SU-DHL-6 (cell line): ENCODE data around the gene MEIS1.

Experiments
- H2AFZ ChIP-seq: fragments of 200-600 bp; sonication (generic); 2 replicates; pipeline ENCODE4 v1.6.1; 2014; ENCODE audit warnings: low read depth, mild to moderate bottlenecking, moderate library complexity, mixed read lengths, antibody characterized with exemption, low read length; ENCODE audit not compliant: severe bottlenecking
- H3F3A ChIP-seq: fragments of 200-600 bp; shearing (Covaris generic); 2 replicates; pipeline ENCODE4 v1.6.0; 2016; ENCODE audit warnings: antibody characterized with exemption, mild to moderate bottlenecking; ENCODE audit not compliant: insufficient read depth
- H3K27ac ChIP-seq: fragments of 200-600 bp; sonication (generic); 2 replicates; pipeline ENCODE4 v1.5.1; 2016; ENCODE audit warnings: low read depth, mild to moderate bottlenecking, low read length, moderate library complexity, mixed read lengths
- H3K27me3 ChIP-seq: fragments of 200-600 bp; sonication (generic), shearing (Covaris generic); 2 replicates; pipeline ENCODE4 v1.6.0; 2014; ENCODE audit warnings: mild to moderate bottlenecking, low read length
- H3K36me3 ChIP-seq: fragments of 200-600 bp; sonication (generic); 2 replicates; pipeline ENCODE4 v1.6.1; 2014; ENCODE audit warnings: mild to moderate bottlenecking, low read length, mixed read lengths
- H3K4me2 ChIP-seq: fragments of 300-600, 200-600 bp; shearing (Covaris generic), sonication (generic); 2 replicates; pipeline ENCODE4 v1.6.0; 2014; ENCODE audit warnings: low read length, low read depth, mild to moderate bottlenecking; ENCODE audit not compliant: poor library complexity, severe bottlenecking
- H3K4me3 ChIP-seq: fragments of 200-600 bp; sonication (generic); 2 replicates; pipeline ENCODE4 v1.5.1; 2014; ENCODE audit warnings: antibody characterized with exemption, low read length, mild to moderate bottlenecking, mixed read lengths; ENCODE audit not compliant: insufficient read depth, poor library complexity, severe bottlenecking
- H3K79me2 ChIP-seq: fragments of 200-600 bp; sonication (generic); 2 replicates; pipeline ENCODE4 v1.6.1; 2014; ENCODE audit warnings: mild to moderate bottlenecking, low read length, moderate library complexity; ENCODE audit not compliant: insufficient read depth
- H3K9ac ChIP-seq: fragments of 200-600 bp; sonication (generic); 2 replicates; pipeline ENCODE4 v1.7.0; 2014; ENCODE audit warnings: mild to moderate bottlenecking, low read length
- H3K9me2 ChIP-seq: fragments of 200-600 bp; sonication (generic); replicated peaks from 2 replicates; pipeline ENCODE4 v1.6.1; 2014; ENCODE audit warnings: low read length; ENCODE audit not compliant: insufficient read depth
- H3K9me3 ChIP-seq: fragments of 200-600 bp; sonication (generic); 2 replicates; pipeline ENCODE4 v1.6.1; 2014; ENCODE audit warnings: low read length, mixed read lengths; ENCODE audit not compliant: insufficient read depth
- H4K20me1 ChIP-seq: fragments of 200-600 bp; sonication (generic); 2 replicates; pipeline ENCODE4 v1.6.1; 2014; ENCODE audit warnings: low read depth, mild to moderate bottlenecking, antibody characterized with exemption, low read length, moderate library complexity, mixed read lengths
- CTCF ChIP-seq: fragments of 200-600 bp; sonication (generic); IDR thresholded peaks from one replicate; pipeline ENCODE4 v1.5.1; 2017; ENCODE audit warnings: antibody characterized with exemption, mild to moderate bottlenecking, low read length, moderate library complexity; ENCODE audit not compliant: insufficient read depth, poor library complexity, severe bottlenecking
- EZH2phosphoT487 ChIP-seq: fragments of 200-600 bp; sonication (generic), shearing (Covaris generic); conservative IDR thresholded peaks from 2 replicates; pipeline ENCODE4 v1.6.1; 2018; ENCODE audit warnings: mild to moderate bottlenecking, antibody characterized with exemption, low read length, moderate library complexity, mixed read lengths

Gene MEIS1

DNA sequence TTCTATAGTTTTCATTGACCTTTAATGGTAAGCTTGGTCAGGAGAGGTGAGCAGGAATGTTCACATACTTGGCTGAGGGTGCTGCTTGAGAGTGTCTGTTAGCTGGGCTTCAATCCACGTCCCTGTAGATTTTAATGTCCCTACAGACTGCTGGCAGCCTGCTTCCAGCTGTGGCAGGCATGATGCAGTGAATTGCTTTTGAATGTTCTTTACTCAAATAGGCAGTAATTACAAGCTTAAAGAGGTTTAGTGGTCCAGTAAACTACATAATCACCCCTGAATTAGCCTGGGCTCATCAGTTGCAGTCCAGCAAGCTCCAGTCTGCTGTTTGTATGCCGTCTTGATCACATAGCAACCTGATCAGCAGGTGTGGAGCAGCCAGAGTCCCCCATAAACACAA is 102.1 kb downstream of the MEIS1 start:
- no peak for TF ChIP-seq CTCF
- no peak for TF ChIP-seq EZH2phosphoT487
- Histone ChIP-seq H2AFZ (no peak overlapping the region), H3K27ac (no peak overlapping the region)

DNA sequence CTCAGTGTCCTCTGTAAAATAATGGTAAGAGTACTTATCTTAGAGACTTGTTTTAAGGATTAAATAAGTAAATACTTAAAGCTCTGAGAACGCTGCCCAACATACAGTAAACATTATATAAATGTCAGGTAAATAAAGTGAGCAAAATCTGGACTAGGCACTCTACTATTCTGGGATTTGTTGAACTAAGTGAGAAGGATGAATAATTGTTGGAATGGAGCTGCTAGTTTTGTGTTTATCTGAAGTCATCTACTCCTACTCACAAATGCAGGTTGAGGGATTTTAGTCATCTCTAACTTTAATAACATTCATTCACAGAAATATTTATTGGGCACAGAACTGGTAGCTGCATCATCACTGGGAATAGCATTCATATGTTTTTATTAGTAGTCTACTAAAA is 103.4 kb downstream of the MEIS1 start:
- H3K27ac ChIP-seq, result no peak overlapping the region
- no peaks in the 10 kb centered on the region for H3K27me3 ChIP-seq
- TF ChIP-seq EZH2phosphoT487, result no peak
- TF ChIP-seq CTCF, result no peak
- H3F3A ChIP-seq, result no peaks in the 10 kb centered on the region
- no peaks in the 10 kb centered on the region for H3K9me2 ChIP-seq
- H3K36me3 ChIP-seq, result no peaks in the 10 kb centered on the region
- H3K4me2 ChIP-seq, result no peak overlapping the region
- H2AFZ ChIP-seq, result no peak overlapping the region
- H4K20me1 ChIP-seq, result no peaks in the 10 kb centered on the region
- no peaks in the 10 kb centered on the region for H3K79me2 ChIP-seq
- no peak overlapping the region for H3K4me3 ChIP-seq
- H3K9ac ChIP-seq, result no peak overlapping the region
- H3K9me3 ChIP-seq, result no peaks in the 10 kb centered on the region

More for the DNA sequence above, 102.1 kb downstream of the MEIS1 start:
- Histone ChIP-seq H4K20me1 (no peaks in the 10 kb centered on the region), H3K79me2 (no peaks in the 10 kb centered on the region), H3K36me3 (no peaks in the 10 kb centered on the region), H3K9ac (no peak overlapping the region), H3K4me3 (no peak overlapping the region), H3K27me3 (no peaks in the 10 kb centered on the region), H3K9me2 (no peaks in the 10 kb centered on the region), H3K4me2 (no peak overlapping the region), H3K9me3 (no peaks in the 10 kb centered on the region), H3F3A (no peaks in the 10 kb centered on the region)

DNA sequence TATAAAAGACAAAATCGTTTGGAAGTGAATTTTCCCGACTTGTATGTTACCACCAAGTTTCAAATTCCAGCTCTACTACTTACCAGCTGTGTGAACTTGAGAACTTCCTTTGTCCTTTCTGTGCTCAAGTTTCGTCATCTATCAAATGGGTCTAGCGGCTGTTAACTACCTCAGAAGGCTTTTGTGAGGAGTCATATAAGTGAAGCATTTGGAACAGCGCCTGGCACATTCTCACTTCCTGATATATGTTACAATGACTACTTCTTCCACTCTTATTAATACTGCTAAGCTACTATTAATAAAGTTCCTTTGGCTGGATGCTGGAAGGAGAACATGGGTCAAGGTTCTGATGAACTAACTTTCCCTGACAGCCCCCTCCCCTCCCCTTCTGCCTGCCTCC is 104.5 kb downstream of the MEIS1 start:
- Histone ChIP-seq H4K20me1 (no peaks in the 10 kb centered on the region), H3K9ac (no peak overlapping the region), H2AFZ (no peak overlapping the region), H3F3A (no peaks in the 10 kb centered on the region), H3K36me3 (no peaks in the 10 kb centered on the region), H3K27ac (no peak overlapping the region), H3K4me3 (no peak overlapping the region), H3K9me2 (no peaks in the 10 kb centered on the region), H3K27me3 (no peaks in the 10 kb centered on the region), H3K9me3 (no peaks in the 10 kb centered on the region), H3K4me2 (no peak overlapping the region), H3K79me2 (no peaks in the 10 kb centered on the region)
- TF ChIP-seq CTCF, result no peak
- no peak for TF ChIP-seq EZH2phosphoT487
